ENCODE measurements around the gene SDK2.

SDK2 gene

GRCh38 chr17:73453090-73453489 lies 191.2 kb downstream of the SDK2 start:
- DNase-seq (ENCODE audit: low spot score), result no peak
- no peak for TF ChIP-seq CTCF (IDR thresholded peaks at IDR 0.05; ENCODE audit: borderline replicate concordance, control extremely low read depth, extremely low read depth, insufficient read depth, missing control alignments)
- in situ Hi-C loops (cut with MboI; ENCODE audit: low sequenced_read_pairs, unreplicated experiment), result no loop called here

GRCh38 chr17:73452009-73452408 lies 192.2 kb downstream of the SDK2 start:
- in situ Hi-C loops (cut with MboI; ENCODE audit: low sequenced_read_pairs, unreplicated experiment), result no loop called here
- no peak for TF ChIP-seq CTCF (IDR thresholded peaks at IDR 0.05; ENCODE audit: borderline replicate concordance, control extremely low read depth, extremely low read depth, insufficient read depth, missing control alignments)
- DNase-seq (ENCODE audit: low spot score), result no peak

- no peak for DNase-seq (ENCODE audit: low spot score)
- TF ChIP-seq CTCF (IDR thresholded peaks at IDR 0.05; ENCODE audit: borderline replicate concordance, control extremely low read depth, extremely low read depth, insufficient read depth, missing control alignments), result no peak
- in situ Hi-C loops (cut with MboI; ENCODE audit: low sequenced_read_pairs, unreplicated experiment), result loop anchor here (25.0 kb wide), 1 partner anchor 265 kb away; no protein-coding TSS in a partner anchor
Measured at GRCh38 chr17:73447319-73447718, 196.9 kb downstream of the SDK2 start.

- in situ Hi-C loops (cut with MboI; ENCODE audit: low sequenced_read_pairs, unreplicated experiment), result loop anchor here (25.0 kb wide), 1 partner anchor 266 kb away; no protein-coding TSS in a partner anchor
- DNase-seq (ENCODE audit: low spot score), result no peak
- no peak for TF ChIP-seq CTCF (IDR thresholded peaks at IDR 0.05; ENCODE audit: borderline replicate concordance, control extremely low read depth, extremely low read depth, insufficient read depth, missing control alignments)
Measured at GRCh38 chr17:73446617-73447016, 197.6 kb downstream of the SDK2 start.

- in situ Hi-C loops (cut with MboI; ENCODE audit: low sequenced_read_pairs, unreplicated experiment), result loop anchor here (25.0 kb wide), 1 partner anchor 267 kb away; no protein-coding TSS in a partner anchor
- no peak for DNase-seq (ENCODE audit: low spot score)
- no peak for TF ChIP-seq CTCF (IDR thresholded peaks at IDR 0.05; ENCODE audit: borderline replicate concordance, control extremely low read depth, extremely low read depth, insufficient read depth, missing control alignments)
Measured at GRCh38 chr17:73445466-73445865, 198.8 kb downstream of the SDK2 start.

GRCh38 chr17:73444021-73444420 lies 200.2 kb downstream of the SDK2 start:
- DNase-seq (ENCODE audit: low spot score), result no peak
- in situ Hi-C loops (cut with MboI; ENCODE audit: low sequenced_read_pairs, unreplicated experiment), result loop anchor here (25.0 kb wide), 1 partner anchor 268 kb away; no protein-coding TSS in a partner anchor
- TF ChIP-seq CTCF (IDR thresholded peaks at IDR 0.05; ENCODE audit: borderline replicate concordance, control extremely low read depth, extremely low read depth, insufficient read depth, missing control alignments), result no peak
